GM12878 (cell line): ENCODE data around the gene HERC2. TPM values are rescaled to one million over a fixed set of nuclear protein-coding genes. Genes with fewer than 3 reads are reported as not detected.
"Not testable (repeated sequence)": the region's sequence is repeated elsewhere in the genome, so short reads cannot be mapped to it uniquely, and the experiment has no call there.

Experiments used
- ATAC-seq: fragments of 200-7000 bp; cut with Tn5 transposase; 3 replicates; pipeline ENCODE4 v1.9.1; 2020; ENCODE audit warnings: mild to moderate bottlenecking, moderate library complexity
- BruUV-seq: library from RNA; stranded (reverse); fragments of 400-500 nt; replicated peaks from 2 replicates; lab custom pipeline; 2021; lab: Mats Ljungman, UMichigan
- CTCF ChIA-PET: fragments of 300-600 bp; sonication (Branson Sonifier 250); formaldehyde crosslinking; extraction: SDS; loops from one replicate; lab custom pipeline; 2021; ENCODE audit warnings: inconsistent platforms; lab: Yijun Ruan, JAX
- POLR2A ChIA-PET: fragments of 350-600 bp; formaldehyde crosslinking; extraction: SDS; loops from one replicate; lab custom pipeline; 2021; ENCODE audit warnings: inconsistent platforms; lab: Charles Lee
- RAD21 ChIA-PET: fragments of 300-600 bp; sonication (Branson Sonifier 250); formaldehyde crosslinking; loops from one replicate; lab custom pipeline; 2023; ENCODE audit warnings: antibody characterized with exemption; ENCODE audit not compliant: unreplicated experiment; lab: Charles Lee
- SMC1A ChIA-PET: fragments of 300-600 bp; sonication (Branson Sonifier 250); formaldehyde crosslinking; loops from one replicate; lab custom pipeline; 2023; ENCODE audit not compliant: unreplicated experiment, uncharacterized antibody; lab: Charles Lee
- DNase-seq: peaks from one replicate; pipeline ENCODE4 v3.0.0-alpha.2; 2011; ENCODE audit warnings: low read depth, low spot score
- FAIRE-seq: peaks from 3 replicates; lab custom pipeline; 2011; peaks lifted over from hg19 to GRCh38; lab: Jason Lieb, UNC
- H2AFZ ChIP-seq: 2 replicates; pipeline ENCODE4 v1.6.0; 2011; ENCODE audit warnings: low read depth, low read length, control low read depth; ENCODE audit not compliant: control insufficient read depth
- H3K27ac ChIP-seq: 2 replicates; pipeline ENCODE4 v1.5.1; 2011; ENCODE audit warnings: control low read depth; ENCODE audit not compliant: control insufficient read depth, insufficient read depth
- H3K27me3 ChIP-seq, 2 experiments: replicated peaks in 1 of 2; 2 replicates each; pipeline versions ENCODE4 v1.6.0 to v1.6.1; 2011; ENCODE audit warnings: low read length in 1 of 2; ENCODE audit not compliant: control insufficient read depth in 2 of 2, insufficient read depth in 2 of 2
- H3K36me3 ChIP-seq, 2 experiments: 2 replicates each; pipeline ENCODE4 v1.5.1; 2011; ENCODE audit warnings: low read length in 1 of 2; ENCODE audit not compliant: control insufficient read depth in 2 of 2, insufficient read depth in 2 of 2
- H3K4me1 ChIP-seq: 2 replicates; pipeline ENCODE4 v1.6.1; 2011; ENCODE audit warnings: mild to moderate bottlenecking, low read length, moderate library complexity, mixed read lengths; ENCODE audit not compliant: control insufficient read depth, insufficient read depth
- H3K4me2 ChIP-seq: 2 replicates; pipeline ENCODE4 v1.6.0; 2011; ENCODE audit warnings: control low read depth; ENCODE audit not compliant: control insufficient read depth, insufficient read depth
- H3K4me3 ChIP-seq: fragments of 200-600 bp; sonication (generic); 2 replicates; pipeline ENCODE4 v1.5.1; 2016
- H3K79me2 ChIP-seq: 2 replicates; pipeline ENCODE4 v1.6.0; 2011; ENCODE audit warnings: low read length; ENCODE audit not compliant: control insufficient read depth, insufficient read depth
- H3K9ac ChIP-seq: 2 replicates; pipeline ENCODE4 v1.8.0; 2011; ENCODE audit warnings: low read length, control low read depth, mixed read lengths; ENCODE audit not compliant: control insufficient read depth, insufficient read depth
- H3K9me3 ChIP-seq: replicated peaks from 3 replicates; pipeline ENCODE4 v1.5.1; 2011; ENCODE audit warnings: mild to moderate bottlenecking, low read length; ENCODE audit not compliant: control insufficient read depth, insufficient read depth
- H4K20me1 ChIP-seq: 2 replicates; pipeline ENCODE4 v1.6.0; 2011; ENCODE audit not compliant: control insufficient read depth, insufficient read depth
- WGBS: methylation state at CpG from one replicate; pipeline ENCODE4 v1.1.6; 2016; ENCODE audit warnings: low lambda C conversion rate; ENCODE audit not compliant: insufficient replicate concordance, insufficient coverage; ENCODE audit errors: missing lambda C conversion rate; 5-methylcytosine and 5-hydroxymethylcytosine counted together
- in situ Hi-C: fragments of 300-500 bp; cut with MboI; formaldehyde crosslinking; loops from 9 replicates; pipeline ENCODE4 v1.14.3; 2018; ENCODE audit warnings: mixed read lengths
- intact Hi-C: fragments of 100-400 bp; cut with micrococcal nuclease; formaldehyde crosslinking; loops from one replicate; pipeline ENCODE4 v1.14.2; 2022; ENCODE audit not compliant: unreplicated experiment
- polyA plus RNA-seq, 11 experiments: library from polyadenylated mRNA; depleted of rRNA in 4 of 11; unstranded in 6 of 11; stranded (reverse) in 5 of 11; fragments of >200 nt; fragmentation: Nextera tagmentation in 4 of 11; fragmentation: Illumina TruSeq in 1 of 11; extraction: Ambion mirVana in 4 of 11; extraction: Trizol in 1 of 11; gene quantifications; 1 replicate in 1 of 11; 2 replicates in 10 of 11; pipeline versions ENCODE4 v1.2.1 to v1.2.3, GENCODE V29; 2011 to 2016; ENCODE audit warnings: inconsistent platforms in 2 of 11, missing spikeins in 2 of 11, low read depth in 1 of 11
- total RNA-seq, 4 experiments: library from RNA; depleted of rRNA in 3 of 4; stranded (reverse); fragments of >200 nt in 3 of 4; fragmentation: Illumina TruSeq in 1 of 4; extraction: Trizol in 1 of 4; gene quantifications; 2 replicates each; pipeline versions ENCODE4 v1.2.1 to v1.2.3, GENCODE V29; 2013 to 2021

The HERC2 gene
- total and polyA plus RNA-seq, 10 of the 15 experiments (the other 5 are each of a cell fraction or from before 2014, with no cell fraction given): 6.1 to 39.0 (median 24.0) TPM

DNA sequence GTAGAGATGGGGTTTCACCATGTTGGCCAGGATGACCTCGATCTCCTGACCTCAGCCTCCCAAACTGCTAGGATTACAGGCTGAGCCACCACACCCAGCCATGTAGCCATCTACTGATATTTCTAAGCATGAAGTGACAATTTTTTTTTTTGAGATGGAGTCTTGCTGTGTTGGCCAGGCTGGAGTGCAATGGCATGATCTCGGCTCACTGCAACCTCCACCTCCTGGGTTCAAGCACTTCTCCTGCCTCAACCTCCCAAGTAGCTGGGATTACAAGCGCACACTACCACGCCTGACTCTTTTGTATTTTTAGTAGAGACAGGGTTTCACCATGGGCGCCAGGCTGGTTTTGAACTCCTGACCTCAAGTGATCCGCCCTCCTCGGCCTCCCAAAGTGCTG lies 5.0 kb downstream of the HERC2 start:
- CTCF ChIA-PET, DNase-seq, FAIRE-seq, SMC1A ChIA-PET, H3K79me2 ChIP-seq, intact Hi-C loops, BruUV-seq, H3K27ac ChIP-seq, H3K4me3 ChIP-seq, in situ Hi-C loops, H4K20me1 ChIP-seq, POLR2A ChIA-PET, RAD21 ChIA-PET, H3K36me3 ChIP-seq, H3K4me2 ChIP-seq, H3K9me3 ChIP-seq, H3K9ac ChIP-seq, H3K4me1 ChIP-seq, ATAC-seq, H3K27me3 ChIP-seq, H2AFZ ChIP-seq: not testable (repeated sequence)
- WGBS: 100% methylated on average over 7 of the region's 7 CpGs

DNA sequence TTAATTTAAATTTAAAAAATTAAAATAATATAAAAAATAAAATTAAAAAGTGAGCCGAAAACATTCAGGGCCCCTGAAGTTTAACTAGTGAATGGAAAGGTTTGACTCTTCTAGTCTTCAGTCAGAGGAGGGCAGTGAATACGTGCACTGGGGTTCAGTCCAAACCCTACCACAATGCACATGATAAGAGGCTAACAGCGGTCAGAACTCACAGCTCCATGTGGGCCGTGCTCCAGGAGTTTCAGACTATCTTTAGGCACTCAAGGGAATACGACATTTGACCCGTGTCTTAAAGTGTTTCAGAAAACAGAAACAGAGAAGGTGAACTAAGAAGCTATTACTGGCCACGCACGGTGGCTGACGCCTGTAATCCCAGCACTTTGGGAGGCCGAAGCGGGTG lies 11.5 kb downstream of the HERC2 start:
- H2AFZ ChIP-seq, H3K4me2 ChIP-seq, H3K27me3 ChIP-seq, in situ Hi-C loops, H3K79me2 ChIP-seq, H3K36me3 ChIP-seq, ATAC-seq, BruUV-seq, H3K9ac ChIP-seq, H4K20me1 ChIP-seq, H3K4me3 ChIP-seq, POLR2A ChIA-PET, SMC1A ChIA-PET, RAD21 ChIA-PET, H3K27ac ChIP-seq, H3K4me1 ChIP-seq, intact Hi-C loops, DNase-seq, H3K9me3 ChIP-seq, CTCF ChIA-PET, FAIRE-seq: not testable (repeated sequence)
- WGBS: 80% methylated on average over 10 of the region's 11 CpGs

DNA sequence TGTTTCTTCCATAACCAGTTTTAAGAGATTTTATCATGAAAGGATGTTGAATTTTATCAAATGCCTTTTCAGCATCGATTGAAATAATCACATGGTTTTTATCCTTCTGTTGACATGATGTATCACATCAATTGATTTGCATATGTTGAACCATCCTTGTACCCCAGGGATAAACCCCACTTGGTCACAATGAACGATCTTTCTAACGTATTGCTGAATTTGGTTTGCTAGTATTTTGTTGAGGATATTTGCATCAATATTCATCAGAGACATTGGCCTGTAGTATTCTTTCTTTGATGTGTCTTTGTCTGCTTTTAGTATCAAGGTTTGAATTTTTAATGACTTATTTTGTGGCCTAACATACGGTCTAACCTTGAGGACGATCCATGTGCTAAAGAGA lies 13.3 kb downstream of the HERC2 start:
- H3K9ac ChIP-seq, ATAC-seq, FAIRE-seq, H3K4me2 ChIP-seq, RAD21 ChIA-PET, H3K79me2 ChIP-seq, H2AFZ ChIP-seq, H3K36me3 ChIP-seq, H3K27ac ChIP-seq, H4K20me1 ChIP-seq, in situ Hi-C loops, H3K9me3 ChIP-seq, POLR2A ChIA-PET, intact Hi-C loops, H3K4me3 ChIP-seq, BruUV-seq, SMC1A ChIA-PET, H3K27me3 ChIP-seq, DNase-seq, H3K4me1 ChIP-seq, CTCF ChIA-PET: not testable (repeated sequence)
- 97% methylated on average over 5 of the region's 5 CpGs for WGBS

DNA sequence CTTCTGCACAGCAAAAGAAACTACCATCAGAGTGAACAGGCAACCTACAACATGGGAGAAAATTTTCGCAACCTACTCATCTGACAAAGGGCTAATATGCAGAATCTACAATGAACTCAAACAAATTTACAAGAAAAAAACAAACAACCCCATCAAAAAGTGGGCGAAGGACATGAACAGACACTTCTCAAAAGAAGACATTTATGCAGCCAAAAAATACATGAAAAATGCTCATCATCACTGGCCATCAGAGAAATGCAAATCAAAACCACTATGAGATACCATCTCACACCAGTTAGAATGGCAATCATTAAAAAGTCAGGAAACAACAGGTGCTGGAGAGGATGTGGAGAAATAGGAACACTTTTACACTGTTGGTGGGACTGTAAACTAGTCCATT lies 16.3 kb downstream of the HERC2 start:
- DNase-seq, H3K4me1 ChIP-seq, H3K36me3 ChIP-seq, H3K4me2 ChIP-seq, BruUV-seq, FAIRE-seq, RAD21 ChIA-PET, H3K4me3 ChIP-seq, H3K9ac ChIP-seq, H3K27ac ChIP-seq, H4K20me1 ChIP-seq, H3K9me3 ChIP-seq, intact Hi-C loops, ATAC-seq, SMC1A ChIA-PET, CTCF ChIA-PET, H3K79me2 ChIP-seq, in situ Hi-C loops, H3K27me3 ChIP-seq, POLR2A ChIA-PET, H2AFZ ChIP-seq: not testable (repeated sequence)
- 66% methylated on average over 2 of the region's 2 CpGs for WGBS
